Endothelial cell of umbilical vein (primary cell): ENCODE data around the gene DDX55.

Source experiments
- FOS ChIP-seq: IDR thresholded peaks from 2 replicates; pipeline ENCODE4 v1.6.1; 2011; ENCODE audit warnings: mild to moderate bottlenecking, low read length, moderate library complexity, borderline replicate concordance; ENCODE audit not compliant: insufficient read depth
- POLR2AphosphoS5 ChIP-seq: IDR thresholded peaks from 2 replicates; pipeline ENCODE4 v1.6.1; 2012; ENCODE audit warnings: low read depth, mild to moderate bottlenecking, control low read depth, low read length, moderate library complexity; ENCODE audit not compliant: insufficient read depth
- TF ChIP-seq, protein P1 (sequence below), 2 donors: IDR thresholded peaks; 1 replicate in 1 of 2; 2 replicates in 1 of 2; pipeline ENCODE4 v1.5.1; 2011; ENCODE audit warnings: low read length in 2 of 2, mild to moderate bottlenecking in 2 of 2, moderate library complexity in 2 of 2, control low read depth in 1 of 2, inconsistent platforms in 1 of 2, low read depth in 1 of 2; ENCODE audit not compliant: insufficient read depth in 1 of 2; ENCODE audit errors: extremely low read depth in 1 of 2

DNA sequence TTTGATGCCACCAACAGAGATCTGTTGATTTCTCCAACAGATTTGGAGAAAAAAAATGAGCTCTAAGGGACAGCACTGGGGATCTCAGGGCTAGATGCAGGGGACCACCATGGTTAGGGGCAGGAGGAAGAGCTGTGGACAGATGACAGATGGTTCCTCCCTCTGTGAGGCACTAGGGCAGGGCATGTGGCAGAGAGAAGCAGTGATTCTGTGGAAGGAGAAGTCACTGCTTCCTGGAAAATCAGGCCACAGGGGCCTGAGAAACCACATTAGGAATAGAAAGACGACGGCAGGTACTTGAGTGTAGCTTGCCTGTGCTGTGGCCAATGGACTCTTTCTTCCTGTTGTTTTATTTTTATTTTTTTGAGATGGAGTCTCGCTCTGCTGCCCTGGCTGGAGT, 42.4 kb upstream of the DDX55 start:
- TF ChIP-seq, protein P1, sequence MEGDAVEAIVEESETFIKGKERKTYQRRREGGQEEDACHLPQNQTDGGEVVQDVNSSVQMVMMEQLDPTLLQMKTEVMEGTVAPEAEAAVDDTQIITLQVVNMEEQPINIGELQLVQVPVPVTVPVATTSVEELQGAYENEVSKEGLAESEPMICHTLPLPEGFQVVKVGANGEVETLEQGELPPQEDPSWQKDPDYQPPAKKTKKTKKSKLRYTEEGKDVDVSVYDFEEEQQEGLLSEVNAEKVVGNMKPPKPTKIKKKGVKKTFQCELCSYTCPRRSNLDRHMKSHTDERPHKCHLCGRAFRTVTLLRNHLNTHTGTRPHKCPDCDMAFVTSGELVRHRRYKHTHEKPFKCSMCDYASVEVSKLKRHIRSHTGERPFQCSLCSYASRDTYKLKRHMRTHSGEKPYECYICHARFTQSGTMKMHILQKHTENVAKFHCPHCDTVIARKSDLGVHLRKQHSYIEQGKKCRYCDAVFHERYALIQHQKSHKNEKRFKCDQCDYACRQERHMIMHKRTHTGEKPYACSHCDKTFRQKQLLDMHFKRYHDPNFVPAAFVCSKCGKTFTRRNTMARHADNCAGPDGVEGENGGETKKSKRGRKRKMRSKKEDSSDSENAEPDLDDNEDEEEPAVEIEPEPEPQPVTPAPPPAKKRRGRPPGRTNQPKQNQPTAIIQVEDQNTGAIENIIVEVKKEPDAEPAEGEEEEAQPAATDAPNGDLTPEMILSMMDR (IDR thresholded peaks at IDR 0.05; ENCODE audit: extremely low read depth in 1 of 2, insufficient read depth in 1 of 2, low read depth in 1 of 2, low read length in 2 of 2): no peak
- TF ChIP-seq POLR2AphosphoS5: no peak
- TF ChIP-seq FOS: no peak
